Measurements from ENCODE around the gene PHLDB1. TPM values are rescaled to one million over a fixed set of nuclear protein-coding genes. Genes with fewer than 3 reads are reported as not detected.

Gene PHLDB1
- total RNA-seq, 1 experiment from 2014 or later = 36.2 TPM

DNA sequence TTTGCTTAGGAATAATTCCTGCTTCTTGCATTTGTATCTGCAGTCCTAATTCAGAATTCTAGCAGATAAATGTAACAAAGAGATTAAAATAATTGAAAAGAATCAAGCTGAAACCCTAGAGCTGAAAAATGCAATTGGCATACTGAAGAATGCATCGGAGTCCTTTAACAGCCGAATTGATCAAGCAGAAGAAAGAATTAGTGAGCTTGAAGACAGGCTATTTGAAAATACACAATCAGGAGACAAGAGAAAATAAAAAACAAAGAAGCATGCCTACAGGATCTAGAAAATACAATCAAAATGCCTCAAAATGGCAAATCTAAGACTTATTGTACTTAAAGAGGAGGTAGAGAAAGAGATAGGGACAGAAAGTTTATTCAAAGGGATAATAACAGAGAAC lies 63.8 kb downstream of the PHLDB1 start:
- H3K9me3 Mint-ChIP-seq (ENCODE audit: unreplicated experiment) = no peaks in the 10 kb centered on the region
- H3K36me3 Mint-ChIP-seq (ENCODE audit: insufficient read depth, unreplicated experiment) = peaks cover 8% of the 10 kb centered on the region

GRCh38 chr11:118672846-118673245 lies 65.4 kb downstream of the PHLDB1 start:
- Mint-ChIP-seq H3K4me3 (ENCODE audit: unreplicated experiment) (no peak overlapping the region), H3K9me3 (ENCODE audit: unreplicated experiment) (no peaks in the 10 kb centered on the region), H3K27me3 (ENCODE audit: insufficient read depth, unreplicated experiment) (peaks cover 30% of the 10 kb centered on the region), H3K27ac (ENCODE audit: low read depth, unreplicated experiment) (no peak overlapping the region), H3K4me1 (ENCODE audit: insufficient read depth, unreplicated experiment) (peaks cover 11% of the 10 kb centered on the region), H3K36me3 (ENCODE audit: insufficient read depth, unreplicated experiment) (peaks cover 8% of the 10 kb centered on the region)
- ChIA-PET CTCF (no interaction called here), POLR2A (no interaction called here)
- DNase-seq (ENCODE audit: unreplicated experiment) = no peak
- intact Hi-C loops (cut with micrococcal nuclease) = no loop called here
- no peak for TF ChIP-seq CTCF (IDR thresholded peaks at IDR 0.05; ENCODE audit: unreplicated experiment)
- BruUV-seq (replicated peaks) = no TSS peak

More for the DNA sequence above, 63.8 kb downstream of the PHLDB1 start:
- H3K4me3 Mint-ChIP-seq (ENCODE audit: unreplicated experiment) = no peak overlapping the region
- POLR2A ChIA-PET = interaction anchor here (0.7 to 3.1 kb wide), 3 partner anchors 9 to 21 kb away, joined by 4 to 10 read pairs (median 5); partner anchors contain the start of gene TREH
- DNase-seq (ENCODE audit: unreplicated experiment) = no peak
- TF ChIP-seq CTCF (IDR thresholded peaks at IDR 0.05; ENCODE audit: unreplicated experiment) = no peak
- peaks cover 11% of the 10 kb centered on the region for H3K4me1 Mint-ChIP-seq (ENCODE audit: insufficient read depth, unreplicated experiment)
- no peak overlapping the region for H3K27ac Mint-ChIP-seq (ENCODE audit: low read depth, unreplicated experiment)
- CTCF ChIA-PET = interaction anchor here (0.7 to 1.5 kb wide), 3 partner anchors 11 to 22 kb away, joined by 4 to 8 read pairs (median 4); no protein-coding TSS in a partner anchor
- intact Hi-C loops (cut with micrococcal nuclease) = no loop called here
- no TSS peak for BruUV-seq (replicated peaks)
- H3K27me3 Mint-ChIP-seq (ENCODE audit: insufficient read depth, unreplicated experiment) = peaks cover 30% of the 10 kb centered on the region

DNA sequence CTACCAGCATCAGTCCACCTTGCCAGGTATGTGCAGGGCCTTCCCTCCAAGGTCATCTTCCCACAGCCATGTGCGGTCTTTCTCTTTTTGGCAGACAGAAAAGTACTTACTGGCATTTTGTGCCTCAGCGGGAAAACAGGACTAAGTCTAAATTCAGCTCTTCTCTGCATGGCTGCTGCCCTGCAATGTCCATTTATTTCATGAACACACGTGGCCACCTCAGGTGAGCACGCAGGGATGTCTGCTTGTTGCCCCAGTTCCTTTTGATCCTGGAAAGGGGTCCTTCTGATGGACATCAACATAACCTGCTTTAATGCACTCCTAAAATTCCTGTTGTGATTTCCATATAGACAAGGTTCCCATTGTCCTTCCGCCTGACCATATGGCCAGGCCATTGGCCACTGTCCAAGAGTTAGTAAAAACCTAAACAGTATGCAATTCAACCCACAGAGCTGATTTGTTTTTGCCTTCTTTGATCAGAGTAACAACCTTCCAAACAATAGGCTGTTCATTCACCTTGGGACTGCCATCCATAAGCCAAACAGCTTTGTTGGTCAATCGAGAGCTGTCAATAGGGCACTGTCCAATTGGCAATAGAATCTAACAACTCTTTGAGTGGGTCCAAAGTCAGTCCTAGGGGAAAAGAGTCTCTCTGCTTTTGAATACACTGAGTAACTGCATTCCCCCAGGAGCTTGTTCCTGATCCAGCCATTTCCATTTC lies 66.1 kb downstream of the PHLDB1 start:
- Mint-ChIP-seq H3K4me3 (ENCODE audit: unreplicated experiment) (no peak overlapping the region), H3K27ac (ENCODE audit: low read depth, unreplicated experiment) (no peak overlapping the region), H3K9me3 (ENCODE audit: unreplicated experiment) (no peaks in the 10 kb centered on the region), H3K36me3 (ENCODE audit: insufficient read depth, unreplicated experiment) (peaks cover 8% of the 10 kb centered on the region), H3K4me1 (ENCODE audit: insufficient read depth, unreplicated experiment) (peaks cover 11% of the 10 kb centered on the region), H3K27me3 (ENCODE audit: insufficient read depth, unreplicated experiment) (peaks cover 30% of the 10 kb centered on the region)
- DNase-seq (ENCODE audit: unreplicated experiment) = no peak
- POLR2A ChIA-PET = no interaction called here
- CTCF ChIA-PET = no interaction called here
- no TSS peak for BruUV-seq (replicated peaks)
- no peak for TF ChIP-seq CTCF (IDR thresholded peaks at IDR 0.05; ENCODE audit: unreplicated experiment)
- intact Hi-C loops (cut with micrococcal nuclease) = no loop called here

GRCh38 chr11:118674082-118674435 lies 66.6 kb downstream of the PHLDB1 start:
- Mint-ChIP-seq H3K27ac (ENCODE audit: low read depth, unreplicated experiment) (no peak overlapping the region), H3K4me3 (ENCODE audit: unreplicated experiment) (no peak overlapping the region)
- CTCF ChIA-PET = no interaction called here

More at GRCh38 chr11:118674082-118674435, 66.6 kb downstream of the PHLDB1 start:
- BruUV-seq (replicated peaks) = no TSS peak
- no peak for TF ChIP-seq CTCF (IDR thresholded peaks at IDR 0.05; ENCODE audit: unreplicated experiment)
- intact Hi-C loops (cut with micrococcal nuclease) = no loop called here
- Mint-ChIP-seq H3K4me1 (ENCODE audit: insufficient read depth, unreplicated experiment) (peaks cover 11% of the 10 kb centered on the region), H3K27me3 (ENCODE audit: insufficient read depth, unreplicated experiment) (peaks cover 28% of the 10 kb centered on the region), H3K9me3 (ENCODE audit: unreplicated experiment) (no peaks in the 10 kb centered on the region), H3K36me3 (ENCODE audit: insufficient read depth, unreplicated experiment) (peaks cover 8% of the 10 kb centered on the region)
- no peak for DNase-seq (ENCODE audit: unreplicated experiment)
- POLR2A ChIA-PET = no interaction called here

All from MCF 10A (cell line).